ENCODE measurements around the gene SLC24A4.

GRCh38 chr14:92436115-92436776, 113.3 kb downstream of the SLC24A4 start:
- TF ChIP-seq, protein P1, sequence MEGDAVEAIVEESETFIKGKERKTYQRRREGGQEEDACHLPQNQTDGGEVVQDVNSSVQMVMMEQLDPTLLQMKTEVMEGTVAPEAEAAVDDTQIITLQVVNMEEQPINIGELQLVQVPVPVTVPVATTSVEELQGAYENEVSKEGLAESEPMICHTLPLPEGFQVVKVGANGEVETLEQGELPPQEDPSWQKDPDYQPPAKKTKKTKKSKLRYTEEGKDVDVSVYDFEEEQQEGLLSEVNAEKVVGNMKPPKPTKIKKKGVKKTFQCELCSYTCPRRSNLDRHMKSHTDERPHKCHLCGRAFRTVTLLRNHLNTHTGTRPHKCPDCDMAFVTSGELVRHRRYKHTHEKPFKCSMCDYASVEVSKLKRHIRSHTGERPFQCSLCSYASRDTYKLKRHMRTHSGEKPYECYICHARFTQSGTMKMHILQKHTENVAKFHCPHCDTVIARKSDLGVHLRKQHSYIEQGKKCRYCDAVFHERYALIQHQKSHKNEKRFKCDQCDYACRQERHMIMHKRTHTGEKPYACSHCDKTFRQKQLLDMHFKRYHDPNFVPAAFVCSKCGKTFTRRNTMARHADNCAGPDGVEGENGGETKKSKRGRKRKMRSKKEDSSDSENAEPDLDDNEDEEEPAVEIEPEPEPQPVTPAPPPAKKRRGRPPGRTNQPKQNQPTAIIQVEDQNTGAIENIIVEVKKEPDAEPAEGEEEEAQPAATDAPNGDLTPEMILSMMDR (IDR thresholded peaks at IDR 0.05): no peak
- TF ChIP-seq POLR2A (IDR thresholded peaks at IDR 0.05) (no peak), POLR2AphosphoS5 (IDR thresholded peaks at IDR 0.05) (no peak)

All from breast epithelium (tissue), 3 donors.